SK-N-MC (cell line): ENCODE measurements around the gene BBLN.
"Not testable (repeated sequence)": the region's sequence is repeated elsewhere in the genome, so short reads cannot be mapped to it uniquely, and the experiment has no call there.

Experiments
- EZH2 ChIP-seq: fragments of 200-600 bp; sonication (generic); IDR thresholded peaks from one replicate; pipeline ENCODE4 v1.6.1; 2017; ENCODE audit warnings: antibody characterized with exemption
- POLR2AphosphoS5 ChIP-seq: IDR thresholded peaks from 2 replicates; pipeline ENCODE4 v1.6.1; 2012; ENCODE audit warnings: mild to moderate bottlenecking, low read depth, low read length, borderline replicate concordance

- not testable (repeated sequence) for TF ChIP-seq POLR2AphosphoS5, EZH2
These were observed 21.4 kb downstream of the BBLN start for GRCh38 chr9:128181480-128181879.
